Pancreas (tissue), 10 donors: ENCODE data around the gene CLSTN2. TPM values are rescaled to one million over a fixed set of nuclear protein-coding genes. Genes with fewer than 3 reads are reported as not detected.

Source experiments
- ATAC-seq, 4 donors: fragments of 200-7000 bp; cut with Tn5 transposase; one replicate each; pipeline versions ENCODE4 v1.8.0 to v1.9.1; 2020; ENCODE audit warnings: mild to moderate bottlenecking in 4 of 4, moderate library complexity in 4 of 4
- DNase-seq, 6 donors: peaks; one replicate each; pipeline ENCODE4 v3.0.0-alpha.2; 2020
- FAIRE-seq: peaks from 2 replicates; lab custom pipeline; 2012; peaks lifted over from hg19 to GRCh38; lab: Jason Lieb, UNC
- H3K27ac ChIP-seq, 4 donors: fragments of 200-600 bp; sonication (generic); 1 replicate in 3 of 4; 2 replicates in 1 of 4; pipeline versions ENCODE4 v1.5.0 to v1.8.0; 2020
- H3K27me3 ChIP-seq, 4 donors: fragments of 200-600 bp; one replicate each; pipeline ENCODE4 v1.8.0; 2021
- H3K36me3 ChIP-seq, 3 donors: fragments of 200-600 bp; sonication (generic) in 1 of 3; one replicate each; pipeline versions ENCODE4 v1.5.0 to v1.8.0; 2020 to 2021
- H3K4me1 ChIP-seq, 3 donors: fragments of 200-600 bp; one replicate each; pipeline ENCODE4 v1.8.0; 2021
- H3K4me3 ChIP-seq, 4 donors: fragments of 200-600 bp; sonication (generic) in 2 of 4; one replicate each; pipeline versions ENCODE4 v1.5.0 to v1.8.0; 2020 to 2021
- H3K9me3 ChIP-seq, 4 donors: fragments of 200-600 bp; one replicate each; pipeline ENCODE4 v1.8.0; 2021
- CTCF ChIP-seq, 4 donors: fragments of 200-600 bp; sonication (generic) in 3 of 4; IDR thresholded peaks; one replicate each; pipeline versions ENCODE4 v1.5.0 to v1.8.0; 2021; ENCODE audit warnings: antibody characterized with exemption in 4 of 4
- WGBS, 2 donors: extraction: QIAGEN DNeasy Blood & Tissue Kit; methylation state at CpG; one replicate each; pipeline ENCODE4 v1.1.7; 2013; 5-methylcytosine and 5-hydroxymethylcytosine counted together
- intact Hi-C, 3 donors: fragments of 100-400 bp; cut with DNase I; formaldehyde crosslinking; loops; one replicate each; pipeline versions ENCODE4 v1.11.1 to v1.14.2; 2022
- polyA plus RNA-seq, 2 donors: library from polyadenylated mRNA; stranded (reverse); fragments of 200-250 nt; gene quantifications; one replicate each; pipeline ENCODE4 v1.2.3, GENCODE V29; 2013
- total RNA-seq, 6 donors: library from RNA; stranded (reverse); fragmentation: NEBNext Ultra II Directional in 4 of 6; extraction: Animal tissue kit (Norgen Biotek cat#: 25700) in 4 of 6; gene quantifications; one replicate each; pipeline versions ENCODE4 v1.2.1 to v1.2.4, GENCODE V29; 2021 to 2023
- donor health status: healthy with polysubstance abuse.
- donor health status: DM: no; HTN: no; CAD: no; lungs with moderate emphysema.
- donor health status: DM: no; HTN: no; CAD: no.
- donor health status: control.
- donor health status: control.
- donor health status: Bipolar disorder and iron deficiency.
- donor health status: DM: yes; HTN: yes; CAD: no.
- donor health status: DM: no; HTN: no; CAD: no.
- donor health status: DM: no; HTN: no; CAD: no.
- donor health status: DM: yes; HTN: yes; CAD: no.

The CLSTN2 gene
- total and polyA plus RNA-seq, 8 donors: 0.65 to 9.3 (median 2.9) TPM

DNA sequence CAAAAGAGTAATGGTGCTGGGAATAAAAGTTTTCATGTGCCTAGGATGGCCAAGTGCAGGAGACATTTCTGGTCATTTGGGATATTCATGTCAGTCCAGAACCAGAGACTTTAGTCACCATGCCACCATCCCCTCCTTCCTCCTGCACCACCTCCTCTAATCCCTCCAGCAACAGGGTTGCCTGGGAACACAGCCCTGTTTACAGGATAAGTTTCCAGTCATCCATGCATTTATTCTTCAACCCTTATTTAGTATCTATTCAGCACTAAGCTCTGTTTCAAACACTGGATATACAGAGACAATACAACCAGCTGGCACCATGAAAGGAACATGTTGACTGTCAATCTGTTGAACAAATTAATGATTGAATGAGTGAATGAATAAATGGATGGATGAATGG is 211.7 kb downstream of the CLSTN2 start:
- no peak for ATAC-seq
- H3K4me3 ChIP-seq: no peak overlapping the region
- no peak for DNase-seq
- no peak overlapping the region for H3K27ac ChIP-seq
- H3K9me3 ChIP-seq: no peaks in the 10 kb centered on the region
- intact Hi-C loops: no loop called here
- no peak for FAIRE-seq
- H3K36me3 ChIP-seq: no peaks in the 10 kb centered on the region
- no peaks in the 10 kb centered on the region for H3K27me3 ChIP-seq
- H3K4me1 ChIP-seq: no peaks in the 10 kb centered on the region
- no peak for TF ChIP-seq CTCF (IDR thresholded peaks at IDR 0.05)

DNA sequence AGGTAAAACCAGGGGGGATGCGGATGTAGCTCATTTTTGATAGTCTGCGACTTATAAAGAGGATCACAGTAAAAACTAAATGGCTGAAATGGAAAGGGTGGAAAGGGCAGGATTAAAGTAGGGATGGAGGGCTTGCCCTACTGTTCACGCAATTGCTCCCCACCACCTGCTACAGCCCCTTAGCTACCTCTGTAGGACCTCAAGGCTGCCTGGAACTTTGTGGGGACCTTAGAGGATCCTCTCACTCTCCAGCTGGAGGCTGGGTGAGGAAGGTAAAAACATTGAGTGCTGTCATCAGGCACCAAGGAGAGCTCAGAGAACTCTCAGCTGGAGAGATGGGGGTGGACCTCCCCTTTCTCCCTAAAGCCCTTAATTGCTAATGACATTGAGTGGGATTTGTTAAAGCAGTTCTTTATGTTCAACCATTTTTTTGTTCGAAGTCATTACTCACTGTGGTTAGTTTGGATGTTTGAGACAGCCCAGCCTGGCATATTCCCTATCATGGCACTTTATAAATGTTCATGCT is 213.0 kb downstream of the CLSTN2 start:
- FAIRE-seq: no peak
- WGBS, 2 donors: 88% methylated on average over 4 of the region's 4 CpGs
- TF ChIP-seq CTCF (IDR thresholded peaks at IDR 0.05): no peak

DNA sequence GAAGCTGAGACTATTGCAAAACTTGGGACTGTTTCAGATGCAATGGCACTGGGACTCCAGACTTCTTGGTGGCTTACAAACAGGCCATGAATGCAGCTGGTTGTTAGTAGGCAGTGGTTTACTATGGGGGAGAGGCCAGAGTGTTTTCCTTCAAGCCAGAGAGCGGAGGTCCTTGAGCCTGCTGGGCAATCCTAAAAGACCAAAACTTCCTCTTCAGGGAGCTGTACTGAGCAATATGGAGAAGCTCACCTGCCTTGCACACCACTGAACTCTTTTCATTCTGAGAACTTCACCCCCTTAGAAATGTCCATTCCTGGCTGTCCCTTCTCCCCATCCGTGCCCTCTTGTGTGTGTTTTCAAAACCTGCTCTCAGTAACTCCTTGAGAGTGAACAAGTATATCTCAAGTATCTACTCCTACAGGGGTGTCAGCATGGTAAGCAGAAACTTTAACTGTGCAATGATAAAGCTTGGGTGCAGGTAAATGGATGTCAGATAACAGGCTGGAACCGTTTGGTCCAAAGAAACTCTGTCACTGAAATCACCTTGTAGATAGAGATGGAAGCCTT is 213.9 kb downstream of the CLSTN2 start:
- H3K36me3 ChIP-seq: no peaks in the 10 kb centered on the region
- ATAC-seq: no peak
- no peak for FAIRE-seq
- 81 to 85% methylated on average over 3 of the region's 3 CpGs for WGBS, 2 donors
- H3K27ac ChIP-seq: no peak overlapping the region
- TF ChIP-seq CTCF (IDR thresholded peaks at IDR 0.05): no peak
- H3K27me3 ChIP-seq: no peaks in the 10 kb centered on the region
- DNase-seq: no peak
- intact Hi-C loops: no loop called here
- H3K4me1 ChIP-seq: no peaks in the 10 kb centered on the region
- H3K9me3 ChIP-seq: no peaks in the 10 kb centered on the region
- no peak overlapping the region for H3K4me3 ChIP-seq

More for the DNA sequence above, 213.0 kb downstream of the CLSTN2 start:
- Histone ChIP-seq H3K4me3 (no peak overlapping the region), H3K27me3 (no peaks in the 10 kb centered on the region), H3K4me1 (no peaks in the 10 kb centered on the region), H3K27ac (no peak overlapping the region), H3K36me3 (no peaks in the 10 kb centered on the region), H3K9me3 (no peaks in the 10 kb centered on the region)
- no peak for DNase-seq
- no peak for ATAC-seq
- intact Hi-C loops: no loop called here

- Histone ChIP-seq H3K4me1 (no peaks in the 10 kb centered on the region), H3K4me3 (no peak overlapping the region), H3K27me3 (no peaks in the 10 kb centered on the region), H3K9me3 (no peaks in the 10 kb centered on the region), H3K27ac (no peak overlapping the region), H3K36me3 (no peaks in the 10 kb centered on the region)
- 75 to 88% methylated on average over 5 of the region's 5 CpGs for WGBS, 2 donors
- ATAC-seq (no peak), FAIRE-seq (no peak), DNase-seq (no peak)
- no peak for TF ChIP-seq CTCF (IDR thresholded peaks at IDR 0.05)
- intact Hi-C loops: no loop called here
Measured at GRCh38 chr3:140151321-140151720, 216.3 kb downstream of the CLSTN2 start.

DNA sequence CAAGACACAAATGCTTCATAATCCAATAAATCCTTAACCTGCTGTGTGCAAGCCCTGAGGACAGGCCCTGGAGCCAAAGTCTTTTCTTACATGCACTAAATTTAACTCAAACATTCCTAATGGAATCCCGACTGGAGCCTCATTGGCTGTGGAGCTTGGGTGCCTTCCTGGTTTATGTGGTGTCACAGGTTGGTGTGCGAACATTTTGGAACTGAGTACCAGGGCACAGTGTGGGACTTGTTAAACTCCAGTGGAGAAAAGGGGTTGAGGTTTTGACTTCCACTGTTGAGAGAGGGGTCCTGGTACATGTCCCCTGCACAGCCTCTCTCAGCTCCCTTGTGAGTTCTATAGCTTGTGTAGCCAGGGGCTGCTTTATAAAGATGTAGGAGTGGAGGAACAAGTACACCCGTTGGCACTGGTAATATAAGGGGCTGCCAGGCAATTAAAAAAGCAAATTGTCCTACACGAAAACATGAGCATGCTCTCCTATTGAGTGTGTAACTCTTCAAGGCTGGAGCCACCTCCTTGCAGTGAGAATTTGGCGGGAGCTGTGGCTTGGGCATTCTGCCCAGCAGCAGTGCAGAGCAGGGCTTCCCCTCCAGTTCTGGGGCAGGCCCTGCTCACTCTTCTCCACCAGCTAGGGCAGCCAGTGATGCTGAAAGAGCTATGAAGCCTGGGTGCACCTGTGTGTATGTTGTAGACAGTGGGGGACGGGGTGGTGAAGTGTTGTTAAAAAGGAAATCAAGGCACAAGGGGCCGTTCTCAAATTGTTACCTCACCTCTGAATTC is 218.1 kb downstream of the CLSTN2 start:
- FAIRE-seq: no peak
- 72 to 80% methylated on average over 7 of the region's 7 CpGs for WGBS, 2 donors

More for the DNA sequence above, 218.1 kb downstream of the CLSTN2 start:
- no peak overlapping the region for H3K27ac ChIP-seq
- TF ChIP-seq CTCF (IDR thresholded peaks at IDR 0.05): no peak
- DNase-seq: no peak
- intact Hi-C loops: no loop called here
- H3K27me3 ChIP-seq: no peaks in the 10 kb centered on the region
- H3K4me1 ChIP-seq: no peaks in the 10 kb centered on the region
- no peak for ATAC-seq
- no peak overlapping the region for H3K4me3 ChIP-seq
- H3K9me3 ChIP-seq: no peaks in the 10 kb centered on the region
- no peaks in the 10 kb centered on the region for H3K36me3 ChIP-seq
